GM23338 (cell line): Measurements from ENCODE around the gene MAST2. TPM values are rescaled to one million over a fixed set of nuclear protein-coding genes. Genes with fewer than 3 reads are reported as not detected.

Experiments
- ATAC-seq: fragments of 200-7000 bp; cut with Tn5 transposase; 3 replicates; pipeline ENCODE4 v1.9.1; 2020
- DNase-seq: peaks from one replicate; pipeline ENCODE4 v3.0.0-alpha.2; 2015; ENCODE audit warnings: low spot score
- H2AFZ ChIP-seq: fragments of 200-600 bp; sonication (generic); 2 replicates; pipeline ENCODE4 v1.8.0; 2016; ENCODE audit warnings: antibody characterized with exemption, mild to moderate bottlenecking, moderate library complexity
- H3F3A ChIP-seq: fragments of 200-600 bp; sonication (generic); replicated peaks from 2 replicates; pipeline ENCODE4 v1.8.0; 2017; ENCODE audit warnings: antibody characterized with exemption, mixed run types, low read depth
- H3K27ac ChIP-seq: fragments of 200-600 bp; sonication (generic); 2 replicates; pipeline ENCODE4 v1.6.1; 2016; ENCODE audit warnings: low read depth
- H3K27me3 ChIP-seq: fragments of 200-600 bp; sonication (generic); 2 replicates; pipeline ENCODE4 v1.8.0; 2016; ENCODE audit warnings: mild to moderate bottlenecking, mixed run types, moderate library complexity; ENCODE audit not compliant: insufficient read depth
- H3K36me3 ChIP-seq: fragments of 200-600 bp; sonication (generic); 2 replicates; pipeline ENCODE4 v1.8.0; 2016; ENCODE audit warnings: mild to moderate bottlenecking; ENCODE audit not compliant: insufficient read depth
- H3K4me1 ChIP-seq: fragments of 200-600 bp; sonication (generic); 2 replicates; pipeline ENCODE4 v1.8.0; 2016; ENCODE audit warnings: mild to moderate bottlenecking, moderate library complexity; ENCODE audit not compliant: insufficient read depth
- H3K4me2 ChIP-seq: fragments of 200-600 bp; sonication (generic); 2 replicates; pipeline ENCODE4 v1.7.1; 2017; ENCODE audit warnings: mixed run types
- H3K4me3 ChIP-seq: fragments of 200-600 bp; sonication (generic); 2 replicates; pipeline ENCODE4 v1.6.1; 2016; ENCODE audit warnings: mixed run types
- H3K79me2 ChIP-seq: fragments of 200-600 bp; sonication (generic); replicated peaks from 2 replicates; pipeline ENCODE4 v1.8.0; 2017; ENCODE audit warnings: mild to moderate bottlenecking; ENCODE audit not compliant: insufficient read depth
- H3K9me2 ChIP-seq: fragments of 200-600 bp; sonication (generic); 2 replicates; pipeline ENCODE4 v1.8.0; 2017; ENCODE audit not compliant: insufficient read depth
- H4K20me1 ChIP-seq: fragments of 200-600 bp; sonication (generic); replicated peaks from 2 replicates; pipeline ENCODE4 v1.8.0; 2017; ENCODE audit warnings: mild to moderate bottlenecking; ENCODE audit not compliant: insufficient read depth
- H3K27ac Mint-ChIP-seq: 2 replicates; pipeline ENCODE4 v1.8.0; 2020; ENCODE audit warnings: inconsistent platforms, mild to moderate bottlenecking, moderate library complexity, mixed read lengths
- H3K27me3 Mint-ChIP-seq: 3 replicates; pipeline ENCODE4 v1.8.0; 2022; ENCODE audit warnings: low read depth, mild to moderate bottlenecking, moderate library complexity, mixed read lengths, inconsistent platforms; ENCODE audit not compliant: insufficient read depth, poor library complexity
- H3K36me3 Mint-ChIP-seq: 3 replicates; pipeline ENCODE4 v1.8.0; 2021; ENCODE audit warnings: low read depth, mild to moderate bottlenecking, inconsistent platforms, moderate library complexity, mixed read lengths
- H3K4me1 Mint-ChIP-seq: 3 replicates; pipeline ENCODE4 v1.8.0; 2020; ENCODE audit warnings: mild to moderate bottlenecking, inconsistent platforms, mixed read lengths
- H3K4me3 Mint-ChIP-seq: 3 replicates; pipeline ENCODE4 v1.8.0; 2021; ENCODE audit warnings: moderate library complexity, mild to moderate bottlenecking, inconsistent platforms, mixed read lengths
- H3K9me3 Mint-ChIP-seq: 3 replicates; pipeline ENCODE4 v1.8.0; 2020; ENCODE audit warnings: moderate library complexity, mild to moderate bottlenecking, inconsistent platforms, mixed read lengths
- CREB1 ChIP-seq: fragments of 250-450 bp; sonication (Bioruptor Pico); IDR thresholded peaks from 2 replicates; pipeline ENCODE4 v1.5.0; 2020; ENCODE audit warnings: low read depth, mild to moderate bottlenecking, moderate library complexity
- CTCF ChIP-seq, 2 experiments: fragments of 200-600 bp in 1 of 2; sonication (generic) in 1 of 2; conservative IDR thresholded peaks; 2 replicates each; pipeline versions ENCODE4 v1.5.1 to v1.6.1; 2016 to 2017; ENCODE audit warnings: antibody characterized with exemption in 2 of 2, low read depth in 2 of 2, mild to moderate bottlenecking in 2 of 2, moderate library complexity in 1 of 2
- ETS1 ChIP-seq: IDR thresholded peaks from 2 replicates; pipeline ENCODE4 v1.6.1; 2016; ENCODE audit warnings: antibody characterized with exemption
- NANOG ChIP-seq: IDR thresholded peaks from 2 replicates; pipeline ENCODE4 v1.6.1; 2016; ENCODE audit warnings: antibody characterized with exemption, borderline replicate concordance
- STAT1 ChIP-seq: IDR thresholded peaks from one replicate; pipeline ENCODE4 v1.6.1; 2016; ENCODE audit warnings: antibody characterized with exemption; ENCODE audit not compliant: unreplicated experiment
- ZNF114 ChIP-seq: fragments of 250-450 bp; sonication (Bioruptor Pico); IDR thresholded peaks from 2 replicates; pipeline ENCODE4 v1.5.0; 2020; ENCODE audit warnings: mild to moderate bottlenecking, moderate library complexity
- ZNF331 ChIP-seq: fragments of 250-450 bp; sonication (Bioruptor Pico); IDR thresholded peaks from 2 replicates; pipeline ENCODE4 v1.5.0; 2020; ENCODE audit warnings: low read depth, mild to moderate bottlenecking, moderate library complexity
- polyA plus RNA-seq: library from polyadenylated mRNA; unstranded; fragments of >200 nt; fragmentation: Nextera tagmentation; extraction: Ambion mirVana; gene quantifications from 2 replicates; pipeline ENCODE4 v1.2.1, GENCODE V29; 2016
- total RNA-seq: library from RNA; depleted of rRNA; stranded (reverse); fragments of >200 nt; shearing (Covaris generic); gene quantifications from 2 replicates; pipeline ENCODE4 v1.2.3, GENCODE V29; 2014; rRNA removed

MAST2 gene
- total and polyA plus RNA-seq, 2 experiments from 2014 or later, result 11.5 to 57.7 TPM

- Histone ChIP-seq H3K4me1 (no peaks in the 10 kb centered on the region), H3K4me2 (no peak overlapping the region), H3K4me3 (no peak overlapping the region), H2AFZ (no peak overlapping the region), H3K79me2 (no peaks in the 10 kb centered on the region), H3K36me3 (no peaks in the 10 kb centered on the region), H3K9me2 (no peaks in the 10 kb centered on the region), H4K20me1 (no peaks in the 10 kb centered on the region), H3F3A (no peaks in the 10 kb centered on the region), H3K27me3 (no peaks in the 10 kb centered on the region), H3K27ac (no peak overlapping the region; the same call in 1 of the 2 replicates)
- Mint-ChIP-seq H3K4me1 (no peaks in the 10 kb centered on the region; the same call in 2 of the 3 replicates), H3K27ac (no peak overlapping the region), H3K27me3 (no peaks in the 10 kb centered on the region), H3K36me3 (no peaks in the 10 kb centered on the region), H3K4me3 (no peak overlapping the region), H3K9me3 (no peaks in the 10 kb centered on the region)
- DNase-seq, result no peak
- ATAC-seq, result no peak
- TF ChIP-seq NANOG (no peak), ETS1 (no peak), ZNF114 (CRISPR knock-in tag) (no peak), STAT1 (no peak), CREB1 (CRISPR knock-in tag) (no peak), CTCF (conservative IDR thresholded peaks at IDR 0.05; ENCODE audit: low read depth in 2 of 2) (no peak), ZNF331 (CRISPR knock-in tag) (no peak)
Measured at GRCh38 chr1:46084553-46085451, 281.4 kb downstream of the MAST2 start.

Other genes starting within 250 kb of the MAST2 start
- 254 and 294 TPM in 2 replicates for gene NASP, start 219.6 kb upstream of the MAST2 start, total RNA-seq
- 1,008 and 1,039 TPM in 2 replicates for gene NASP, start 219.6 kb upstream of the MAST2 start, polyA plus RNA-seq
- gene CCDC17, start 179.6 kb upstream of the MAST2 start, total RNA-seq, result 1.0 and 2.2 TPM in 2 replicates
- 0.57 and 0.90 TPM in 2 replicates for gene CCDC17, start 179.6 kb upstream of the MAST2 start, polyA plus RNA-seq
- 117 and 134 TPM in 2 replicates for gene GPBP1L1, start 117.1 kb upstream of the MAST2 start, total RNA-seq
- 61.7 and 63.2 TPM in 2 replicates for gene GPBP1L1, start 117.1 kb upstream of the MAST2 start, polyA plus RNA-seq
- gene TMEM69, start 115.4 kb upstream of the MAST2 start, total RNA-seq, result 45.8 and 59.7 TPM in 2 replicates
- 38.8 and 62.4 TPM in 2 replicates for gene TMEM69, start 115.4 kb upstream of the MAST2 start, polyA plus RNA-seq
- 1.8 and 3.7 TPM in 2 replicates for gene IPP, start 53.0 kb upstream of the MAST2 start, total RNA-seq
- 2.8 and 4.6 TPM in 2 replicates for gene IPP, start 53.0 kb upstream of the MAST2 start, polyA plus RNA-seq